Lung (tissue), 12 donors: Measurements from ENCODE around the gene KRTAP5-6. TPM values are rescaled to one million over a fixed set of nuclear protein-coding genes. Genes with fewer than 3 reads are reported as not detected.

ENCODE experiments used
- ATAC-seq: fragments of 200-7000 bp; cut with Tn5 transposase; one replicate; pipeline ENCODE4 v1.9.1; 2020; ENCODE audit warnings: moderate number of reproducible peaks; ENCODE audit not compliant: insufficient read depth, low FRiP score
- DNase-seq, 3 donors: peaks; one replicate each; pipeline ENCODE4 v3.0.0-alpha.2; 2013 to 2017
- H3K27ac ChIP-seq, 2 donors: one replicate each; pipeline ENCODE4 v1.5.1; 2013; ENCODE audit warnings: mild to moderate bottlenecking in 2 of 2, moderate library complexity in 2 of 2, control low read depth in 1 of 2, inconsistent platforms in 1 of 2, low read depth in 1 of 2, low read length in 1 of 2
- H3K27me3 ChIP-seq, 3 donors: one replicate each; pipeline ENCODE4 v1.5.1; 2013; ENCODE audit warnings: low read length in 2 of 3; ENCODE audit not compliant: control insufficient read depth in 3 of 3, insufficient read depth in 3 of 3
- H3K36me3 ChIP-seq, 4 donors: one replicate each; pipeline ENCODE4 v1.5.1; 2013; ENCODE audit warnings: low read length in 4 of 4, mild to moderate bottlenecking in 1 of 4, moderate library complexity in 1 of 4; ENCODE audit not compliant: control insufficient read depth in 4 of 4, insufficient read depth in 4 of 4
- H3K4me1 ChIP-seq, 5 donors: one replicate each; pipeline ENCODE4 v1.5.1; 2013; ENCODE audit warnings: low read length in 5 of 5, mild to moderate bottlenecking in 2 of 5, moderate library complexity in 1 of 5; ENCODE audit not compliant: control insufficient read depth in 5 of 5, insufficient read depth in 5 of 5
- H3K4me3 ChIP-seq: one replicate; pipeline ENCODE4 v1.5.1; 2013; ENCODE audit warnings: mild to moderate bottlenecking, control low read depth, moderate library complexity
- H3K9ac ChIP-seq, 2 donors: one replicate each; pipeline ENCODE4 v1.5.1; 2013; ENCODE audit warnings: low read length in 2 of 2, control low read depth in 1 of 2; ENCODE audit not compliant: insufficient read depth in 1 of 2
- H3K9me3 ChIP-seq, 4 donors: one replicate each; pipeline ENCODE4 v1.5.1; 2013; ENCODE audit warnings: low read length in 3 of 4, mild to moderate bottlenecking in 1 of 4, moderate library complexity in 1 of 4; ENCODE audit not compliant: control insufficient read depth in 4 of 4, insufficient read depth in 3 of 4
- WGBS, 2 donors: extraction: QIAGEN DNeasy Blood & Tissue Kit; methylation state at CpG; one replicate each; pipeline ENCODE4 v1.1.7; 2013; 5-methylcytosine and 5-hydroxymethylcytosine counted together
- polyA plus RNA-seq, 2 donors: library from polyadenylated mRNA; stranded (reverse); fragments of 200-250 nt; gene quantifications; one replicate each; pipeline ENCODE4 v1.2.1, GENCODE V29; 2013
- total RNA-seq, 2 donors: library from RNA; depleted of rRNA in 1 of 2; stranded (reverse); fragments of >200 nt in 1 of 2; gene quantifications; one replicate each; pipeline ENCODE4 v1.2.1, GENCODE V29; 2014 to 2021
- TF ChIP-seq, protein P1 (sequence below): IDR thresholded peaks from 2 replicates; pipeline ENCODE4 v1.5.1; 2012; ENCODE audit warnings: mild to moderate bottlenecking; ENCODE audit errors: control extremely low read depth, extremely low read depth
- donor health status: control.
- donor health status: control.
- donor health status: Bipolar disorder and iron deficiency.
- donor health status: healthy.
- donor health status: DM: yes; HTN: yes; CAD: no.

KRTAP5-6 gene
- total and polyA plus RNA-seq, 4 donors = not detected

DNA sequence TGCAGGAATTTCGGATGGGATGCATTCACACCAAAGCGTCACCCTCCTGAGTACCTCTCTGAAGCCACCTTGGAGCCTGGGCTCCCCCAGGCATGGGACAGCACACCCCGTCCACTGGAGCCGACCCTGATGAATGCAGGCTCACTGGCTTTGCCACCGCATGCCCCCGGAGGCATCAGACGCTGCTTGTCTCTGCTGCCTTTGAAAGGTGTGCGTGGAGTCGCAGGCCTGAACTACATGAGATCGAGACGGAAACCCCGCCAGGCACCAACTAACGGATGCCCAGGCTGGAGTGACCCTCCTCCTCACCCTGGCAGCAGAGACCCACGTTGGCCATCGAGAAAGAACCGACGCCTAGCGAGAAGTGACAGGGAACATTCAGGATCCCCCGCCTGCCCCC lies 45.0 kb upstream of the KRTAP5-6 start:
- DNase-seq (no peak), ATAC-seq (no peak)
- H3K27ac ChIP-seq = no peak overlapping the region
- no peak overlapping the region for H3K9ac ChIP-seq
- no peaks in the 10 kb centered on the region for H3K27me3 ChIP-seq
- WGBS, 2 donors = 83 to 89% methylated on average over 19 of the region's 19 CpGs
- no peaks in the 10 kb centered on the region for H3K36me3 ChIP-seq
- H3K4me3 ChIP-seq = no peak overlapping the region
- no peaks in the 10 kb centered on the region for H3K9me3 ChIP-seq
- H3K4me1 ChIP-seq = peaks cover 0 to 34% (median 8%) of the 10 kb centered on the region in 5 donors
- TF ChIP-seq, protein P1, sequence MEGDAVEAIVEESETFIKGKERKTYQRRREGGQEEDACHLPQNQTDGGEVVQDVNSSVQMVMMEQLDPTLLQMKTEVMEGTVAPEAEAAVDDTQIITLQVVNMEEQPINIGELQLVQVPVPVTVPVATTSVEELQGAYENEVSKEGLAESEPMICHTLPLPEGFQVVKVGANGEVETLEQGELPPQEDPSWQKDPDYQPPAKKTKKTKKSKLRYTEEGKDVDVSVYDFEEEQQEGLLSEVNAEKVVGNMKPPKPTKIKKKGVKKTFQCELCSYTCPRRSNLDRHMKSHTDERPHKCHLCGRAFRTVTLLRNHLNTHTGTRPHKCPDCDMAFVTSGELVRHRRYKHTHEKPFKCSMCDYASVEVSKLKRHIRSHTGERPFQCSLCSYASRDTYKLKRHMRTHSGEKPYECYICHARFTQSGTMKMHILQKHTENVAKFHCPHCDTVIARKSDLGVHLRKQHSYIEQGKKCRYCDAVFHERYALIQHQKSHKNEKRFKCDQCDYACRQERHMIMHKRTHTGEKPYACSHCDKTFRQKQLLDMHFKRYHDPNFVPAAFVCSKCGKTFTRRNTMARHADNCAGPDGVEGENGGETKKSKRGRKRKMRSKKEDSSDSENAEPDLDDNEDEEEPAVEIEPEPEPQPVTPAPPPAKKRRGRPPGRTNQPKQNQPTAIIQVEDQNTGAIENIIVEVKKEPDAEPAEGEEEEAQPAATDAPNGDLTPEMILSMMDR = no peak

DNA sequence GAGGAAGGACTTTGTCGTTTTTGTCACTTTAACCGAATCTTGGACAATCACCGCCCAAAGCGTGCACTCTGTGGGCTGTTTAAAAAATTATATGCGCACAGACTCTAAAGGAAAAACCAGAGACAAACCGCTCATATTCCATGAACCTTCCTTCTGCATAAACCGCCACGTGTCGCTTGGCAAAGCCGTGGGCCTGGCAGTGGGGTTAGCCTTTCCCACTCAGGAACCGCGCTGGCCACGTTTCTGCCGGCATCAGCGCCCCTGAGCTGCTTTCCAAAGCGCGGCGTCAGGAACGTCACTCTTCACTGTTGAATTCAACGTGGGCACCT lies 44.6 kb upstream of the KRTAP5-6 start:
- Histone ChIP-seq H3K9me3 (no peaks in the 10 kb centered on the region), H3K4me3 (no peak overlapping the region), H3K4me1 (peaks cover 0 to 34% (median 8%) of the 10 kb centered on the region in 5 donors), H3K9ac (no peak overlapping the region), H3K36me3 (no peaks in the 10 kb centered on the region), H3K27ac (no peak overlapping the region), H3K27me3 (no peaks in the 10 kb centered on the region)
- TF ChIP-seq, protein P1 = no peak
- 51 to 59% methylated on average over 20 of the region's 20 CpGs for WGBS, 2 donors
- no peak for DNase-seq
- no peak for ATAC-seq

DNA sequence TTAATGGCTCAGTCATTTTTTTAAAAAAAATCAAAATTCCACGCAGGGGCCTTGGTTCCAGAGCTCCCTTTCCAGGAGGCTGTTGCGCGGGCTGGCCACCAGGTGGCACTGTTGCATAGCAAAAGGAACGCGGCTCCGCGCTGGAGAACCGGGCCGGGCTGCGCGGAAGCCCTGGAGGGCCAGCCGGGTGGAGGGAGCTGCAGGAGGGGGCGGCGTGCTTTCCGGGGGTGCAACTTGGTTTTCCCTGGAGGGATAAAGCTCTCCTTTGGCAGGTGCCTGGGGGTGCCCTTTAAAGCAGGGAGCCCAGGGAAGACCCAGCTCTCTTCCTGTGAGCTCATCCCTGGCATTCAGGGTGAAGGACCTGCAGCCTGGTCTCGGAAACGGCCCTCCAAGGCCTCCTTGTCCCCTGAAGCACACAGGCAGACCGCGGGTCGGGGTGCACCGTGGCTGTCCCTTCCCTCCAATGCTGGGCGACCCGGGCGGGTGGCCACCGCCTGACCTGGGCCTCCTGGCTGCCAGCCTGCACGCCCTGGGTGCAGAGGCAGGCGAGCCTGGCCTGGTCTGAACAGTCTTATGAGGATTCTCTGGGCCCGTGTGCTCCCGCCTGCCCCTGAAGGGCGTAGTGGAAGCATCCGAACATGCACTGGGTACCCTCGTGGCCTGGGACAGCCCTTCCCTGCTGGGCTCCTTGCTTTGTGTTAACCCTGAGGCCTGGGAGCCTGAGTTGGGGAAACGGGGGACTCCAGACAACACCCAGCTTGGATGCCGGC lies 44.0 kb upstream of the KRTAP5-6 start:
- Histone ChIP-seq H3K27me3 (no peaks in the 10 kb centered on the region), H3K4me3 (no peak overlapping the region), H3K9me3 (no peaks in the 10 kb centered on the region), H3K27ac (no peak overlapping the region), H3K9ac (no peak overlapping the region), H3K36me3 (no peaks in the 10 kb centered on the region), H3K4me1 (peaks cover 0 to 34% (median 8%) of the 10 kb centered on the region in 5 donors)
- 35 to 39% methylated on average over 34 of the region's 34 CpGs for WGBS, 2 donors
- ATAC-seq (peak; percentile 82), DNase-seq (peak; percentile 72 to 81 (median 72))
- TF ChIP-seq, protein P1 = peak; percentile 97
